T-helper 22 cell (primary cell): ENCODE data around the gene ABCB11.
"Not testable (repeated sequence)": the region's sequence is repeated elsewhere in the genome, so short reads cannot be mapped to it uniquely, and the experiment has no call there.

Experiments
- DNase-seq: peaks from one replicate; pipeline ENCODE4 v3.0.0-alpha.2; 2020; ENCODE audit warnings: low read depth

ABCB11 gene

DNA sequence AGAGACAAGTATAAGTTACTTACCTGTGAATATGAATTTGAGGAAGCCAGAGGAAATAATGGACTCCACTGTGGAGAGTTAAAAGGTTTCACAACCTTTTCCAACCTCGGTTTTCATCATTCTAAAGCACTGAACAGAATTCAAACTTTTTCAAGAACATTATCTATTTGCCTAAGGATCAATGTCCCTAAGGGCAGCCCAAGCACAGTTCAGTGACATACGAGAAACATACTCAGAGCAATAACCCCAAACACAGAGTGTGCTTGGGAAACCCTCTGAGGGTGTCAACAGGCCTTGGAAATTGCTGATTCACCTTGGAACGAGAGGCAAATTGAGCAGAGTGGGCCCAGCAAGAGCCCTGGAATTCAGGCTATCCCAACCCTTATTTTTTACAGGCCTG is at the start of gene ABCB11:
TSS of gene ABCB11 (minus strand) at position 123 of the 400 bp plus-strand sequence. CDS start 13,199 bp downstream, outside the sequence.
- DNase-seq = no peak

- no peak for DNase-seq
Observed at GRCh38 chr2:169080250-169081069, 49.3 kb upstream of the ABCB11 start.

GRCh38 chr2:169077674-169078240 is 46.6 kb upstream of the ABCB11 start:
- DNase-seq = no peak

DNA sequence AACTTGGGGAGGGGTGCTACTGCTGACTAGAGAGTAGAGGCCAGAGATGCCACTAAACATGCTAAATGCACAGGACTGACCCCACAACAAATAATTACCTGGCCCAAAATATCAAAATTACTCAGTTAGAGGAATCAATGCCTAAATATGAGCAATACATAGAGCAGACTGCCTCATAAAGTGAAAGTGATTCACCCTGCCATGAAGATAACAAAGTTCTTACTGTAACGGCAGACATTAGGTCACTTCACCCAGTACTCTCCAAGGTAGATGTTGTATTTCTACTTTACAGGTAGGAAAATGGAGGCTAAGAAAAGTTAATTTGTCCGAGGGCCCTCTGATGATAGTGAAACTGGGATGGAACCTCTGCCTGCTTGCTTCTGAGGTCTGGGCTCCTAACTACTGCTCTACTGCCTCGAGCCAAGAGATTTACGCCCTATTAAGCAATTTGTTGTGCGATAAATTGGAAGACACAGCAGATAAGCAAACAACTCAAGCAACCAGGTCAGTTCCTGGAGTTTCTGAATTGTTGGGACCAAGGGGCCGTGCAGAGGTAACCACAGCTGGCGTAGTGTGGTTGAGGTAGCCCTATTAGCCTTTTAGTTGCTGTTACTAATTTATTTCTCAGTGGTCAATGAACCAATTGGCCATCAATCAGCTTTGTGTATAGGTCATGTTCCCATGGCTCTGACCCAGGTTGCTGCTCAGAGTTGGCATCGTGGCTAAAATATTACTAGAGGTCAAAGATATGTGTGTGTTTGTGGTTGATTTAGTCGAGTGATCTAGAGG is 43.0 kb upstream of the ABCB11 start:
- DNase-seq = no peak

DNA sequence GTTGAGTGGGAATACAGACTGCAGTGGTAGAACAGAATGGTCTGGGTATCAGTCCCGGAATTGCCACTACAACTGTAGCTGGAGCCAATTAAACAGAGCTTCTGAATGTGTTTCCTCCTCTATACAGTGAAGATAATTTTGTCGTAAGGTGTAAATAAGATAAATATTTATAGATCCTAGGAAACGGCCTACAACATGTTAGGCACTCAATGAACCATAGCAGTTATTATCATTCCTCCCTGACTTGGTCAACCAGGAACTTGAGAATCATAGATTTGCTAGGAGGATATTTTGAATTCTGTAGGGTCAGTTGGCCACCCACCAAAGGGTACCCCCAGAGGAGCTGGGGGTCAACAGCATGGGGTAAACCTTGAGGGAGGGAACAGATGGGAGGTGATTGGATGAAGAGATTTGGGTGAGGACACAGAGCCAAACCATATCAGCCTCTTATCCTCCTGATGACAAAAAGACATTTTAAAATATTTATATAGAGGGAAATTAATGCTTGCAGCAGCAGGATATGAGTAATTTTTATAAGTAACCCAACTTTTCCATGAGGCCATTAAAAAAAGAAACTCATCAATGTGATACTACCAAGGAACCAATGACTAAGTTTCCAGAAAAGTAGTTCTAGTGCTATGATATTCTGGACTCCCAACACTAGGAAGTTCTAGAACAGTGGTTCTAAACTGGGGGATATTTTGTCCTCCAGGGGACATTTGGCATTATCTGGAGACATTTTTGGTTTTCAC is 42.3 kb upstream of the ABCB11 start:
- no peak for DNase-seq

DNA sequence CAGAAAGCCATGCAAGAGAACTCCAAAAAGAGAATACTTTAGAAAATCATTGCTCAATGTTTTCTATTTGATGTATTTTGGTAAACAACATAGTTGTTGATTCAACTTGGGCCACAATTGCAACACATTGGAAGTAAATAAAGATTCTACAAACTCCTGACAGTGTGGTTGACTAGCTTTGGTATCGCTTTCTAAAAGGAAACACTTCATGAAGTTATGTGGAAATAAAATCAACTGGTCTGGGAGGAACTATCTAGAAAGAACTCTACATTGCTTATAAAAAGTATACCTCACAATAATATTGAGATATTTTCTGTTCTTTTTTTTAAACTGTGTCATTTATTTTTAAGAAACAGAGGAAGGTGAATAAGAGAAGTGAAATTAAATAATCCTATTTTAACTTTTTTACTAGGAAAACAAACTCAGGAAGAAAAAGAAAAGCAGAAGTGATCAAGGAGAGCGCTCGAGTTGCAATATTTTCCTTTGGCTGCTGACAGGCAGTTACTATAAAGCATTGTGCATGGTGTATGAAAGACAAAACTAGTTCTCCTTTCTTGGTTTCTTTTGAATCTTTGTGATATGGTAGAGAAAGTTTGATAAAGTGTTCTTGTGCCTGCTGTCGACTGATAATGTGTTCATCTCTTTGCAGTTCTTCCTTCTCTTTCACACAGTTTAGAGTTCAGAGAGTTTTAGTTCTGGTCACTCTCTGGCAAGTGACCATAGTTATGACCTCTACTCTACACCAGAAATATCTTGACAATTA is 41.2 kb upstream of the ABCB11 start:
- DNase-seq = no peak

- DNase-seq = no peak
Observed at GRCh38 chr2:169071455-169071854, 40.3 kb upstream of the ABCB11 start.

DNA sequence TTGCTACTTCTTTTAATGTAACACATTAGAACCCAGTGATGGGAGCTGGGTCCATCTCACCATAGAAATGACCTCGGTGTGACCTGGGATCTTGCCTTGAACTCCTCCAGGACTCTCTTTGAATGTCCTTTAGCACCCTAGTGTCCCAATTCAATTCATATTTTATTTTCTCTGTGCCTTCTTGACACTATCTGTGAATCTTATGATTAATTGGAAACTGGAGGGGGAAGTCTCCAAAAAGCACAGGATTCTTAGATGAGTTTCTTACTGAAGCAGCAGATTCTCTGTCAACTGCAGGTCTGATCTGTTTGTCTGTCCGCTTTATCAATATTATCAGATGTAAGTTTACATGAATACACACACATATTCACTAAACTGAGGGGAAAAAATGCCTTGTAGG is 38.7 kb upstream of the ABCB11 start:
- no peak for DNase-seq

GRCh38 chr2:169069341-169069740 is 38.2 kb upstream of the ABCB11 start, which contains the start of gene DHRS9:
Gene DHRS9, plus strand, starts transcription at chr2:169069563. Its CDS starts 12,019 bp downstream, at chr2:169081582.
- DNase-seq = no peak

DNA sequence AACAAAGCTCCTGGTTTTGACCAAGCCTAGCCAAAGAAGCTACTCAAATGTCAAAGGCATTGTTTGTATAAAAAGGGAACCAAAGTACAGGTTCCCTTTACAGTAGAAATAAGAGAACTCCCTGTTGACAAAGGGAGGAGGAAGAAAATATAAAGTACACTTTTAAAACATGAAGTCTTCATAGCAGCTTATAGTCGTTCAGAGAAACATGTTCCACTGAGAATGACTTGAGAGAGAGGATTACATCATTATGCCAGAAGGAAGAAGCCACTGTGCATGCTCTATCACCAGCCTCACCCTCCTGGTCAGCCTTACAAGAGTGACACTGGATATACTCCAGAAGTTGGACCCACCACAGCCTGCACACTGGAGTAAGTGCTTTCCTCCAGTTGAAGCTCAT is 35.8 kb upstream of the ABCB11 start:
- DNase-seq = no peak

- DNase-seq = no peak
Observed at GRCh38 chr2:169065864-169066517, 34.9 kb upstream of the ABCB11 start.

DNA sequence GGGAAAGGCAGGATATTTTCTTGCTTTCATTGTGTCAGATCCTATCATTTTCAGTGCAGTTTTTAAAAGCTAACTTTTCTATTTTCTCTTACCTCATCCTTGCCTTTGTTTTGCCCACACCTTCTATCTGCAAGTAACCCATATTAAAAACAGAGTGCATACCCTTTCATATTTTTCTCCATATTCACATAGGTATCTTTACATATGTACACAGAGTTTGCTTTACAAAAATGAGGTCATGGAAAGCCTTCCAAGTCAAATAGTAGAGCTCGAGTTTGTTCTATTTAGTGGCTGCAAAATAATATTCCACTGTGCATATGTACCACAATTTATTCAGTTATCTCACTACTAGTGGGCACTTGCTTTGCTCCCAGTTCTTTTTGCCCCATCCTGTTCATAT is 34.3 kb upstream of the ABCB11 start:
- no peak for DNase-seq

DNA sequence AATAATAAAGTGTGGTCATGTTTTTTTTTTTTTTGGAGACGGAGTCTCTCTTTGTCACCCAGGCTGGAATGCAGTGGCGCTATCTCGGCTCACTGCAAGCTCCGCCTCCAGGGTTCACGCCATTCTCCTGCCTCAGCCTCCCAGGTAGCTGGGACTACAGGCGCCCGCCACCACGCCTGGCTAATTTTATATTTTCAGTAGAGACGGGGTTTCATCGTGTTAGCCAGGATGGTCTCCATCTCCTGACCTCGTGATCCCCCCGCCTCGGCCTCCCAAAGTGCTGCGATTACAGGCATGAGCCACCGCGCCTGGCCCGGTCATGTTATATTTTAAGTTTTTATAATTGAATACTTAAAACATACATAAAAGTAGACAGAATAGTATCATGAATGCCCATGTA is 33.1 kb upstream of the ABCB11 start:
- DNase-seq = not testable (repeated sequence)

DNA sequence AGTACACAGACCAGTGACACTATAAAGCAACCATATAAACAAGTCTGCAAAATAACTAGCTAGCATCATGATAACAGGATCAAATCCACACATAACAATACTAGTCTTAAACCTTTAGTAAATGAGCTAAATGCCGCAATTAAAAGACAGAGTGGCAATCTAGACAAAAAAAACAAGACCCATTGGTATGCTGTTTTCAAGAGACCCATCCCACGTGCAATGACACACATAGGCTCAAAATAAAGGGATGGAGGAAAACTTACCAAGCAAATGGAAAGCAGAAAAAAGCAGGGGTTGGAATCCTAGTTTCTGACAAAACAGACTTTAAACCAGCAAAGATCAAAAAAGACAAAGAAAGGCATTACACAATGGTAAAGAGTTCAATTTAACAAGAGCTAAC is 23.5 kb upstream of the ABCB11 start:
- not testable (repeated sequence) for DNase-seq

DNA sequence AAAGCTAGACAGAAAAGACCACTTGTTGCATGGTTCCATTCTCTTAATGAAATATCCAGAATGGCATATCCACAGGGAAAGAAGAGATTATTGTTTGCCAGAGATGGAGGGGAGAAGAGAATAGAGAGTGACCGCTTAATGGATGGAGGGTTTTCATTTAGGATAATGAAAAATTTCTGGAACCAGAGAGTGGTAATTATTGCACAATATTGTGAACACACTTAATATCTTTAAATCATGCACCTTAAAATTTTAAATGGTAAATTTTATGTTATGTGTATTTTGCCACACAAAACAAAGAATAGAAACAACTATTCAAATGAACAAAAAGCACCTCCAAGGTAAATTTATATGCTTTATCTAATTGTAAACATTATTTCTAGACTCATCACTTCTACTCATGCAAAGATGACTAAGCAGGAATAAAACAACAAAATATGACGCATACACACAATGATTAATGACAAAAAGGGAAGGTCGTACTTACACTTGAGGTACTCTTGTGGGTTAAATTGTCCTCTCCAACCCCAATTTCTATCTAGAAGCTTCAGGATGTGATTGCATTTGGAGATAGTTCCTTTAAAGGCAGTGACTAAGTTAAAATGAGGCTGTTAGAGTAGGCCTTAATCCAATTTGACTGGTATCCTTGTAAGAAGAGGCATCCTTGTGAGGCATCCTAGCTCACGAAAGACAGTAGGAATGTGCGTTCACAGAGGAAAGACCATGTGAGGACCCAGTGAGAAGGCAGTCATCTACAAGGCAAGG is 19.5 kb upstream of the ABCB11 start:
- no peak for DNase-seq

DNA sequence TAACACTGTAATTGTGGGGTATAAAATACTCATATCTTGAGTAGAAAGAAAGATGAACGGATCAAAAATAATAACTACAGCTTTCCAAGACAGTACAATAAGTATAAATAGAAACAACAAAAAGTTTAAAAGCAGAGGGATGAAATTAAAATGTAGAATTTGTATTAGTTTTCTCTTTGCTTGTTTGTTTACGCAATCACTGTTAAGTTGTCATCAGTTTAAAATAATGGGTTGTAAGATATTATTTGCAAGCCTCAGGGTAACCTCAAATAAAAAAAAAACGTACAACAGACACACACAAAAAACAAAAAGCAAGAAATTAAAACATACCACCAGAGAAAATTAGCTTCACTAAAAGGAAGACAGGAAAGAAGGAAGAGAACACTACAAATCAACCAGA is 18.0 kb upstream of the ABCB11 start:
- DNase-seq = no peak

DNA sequence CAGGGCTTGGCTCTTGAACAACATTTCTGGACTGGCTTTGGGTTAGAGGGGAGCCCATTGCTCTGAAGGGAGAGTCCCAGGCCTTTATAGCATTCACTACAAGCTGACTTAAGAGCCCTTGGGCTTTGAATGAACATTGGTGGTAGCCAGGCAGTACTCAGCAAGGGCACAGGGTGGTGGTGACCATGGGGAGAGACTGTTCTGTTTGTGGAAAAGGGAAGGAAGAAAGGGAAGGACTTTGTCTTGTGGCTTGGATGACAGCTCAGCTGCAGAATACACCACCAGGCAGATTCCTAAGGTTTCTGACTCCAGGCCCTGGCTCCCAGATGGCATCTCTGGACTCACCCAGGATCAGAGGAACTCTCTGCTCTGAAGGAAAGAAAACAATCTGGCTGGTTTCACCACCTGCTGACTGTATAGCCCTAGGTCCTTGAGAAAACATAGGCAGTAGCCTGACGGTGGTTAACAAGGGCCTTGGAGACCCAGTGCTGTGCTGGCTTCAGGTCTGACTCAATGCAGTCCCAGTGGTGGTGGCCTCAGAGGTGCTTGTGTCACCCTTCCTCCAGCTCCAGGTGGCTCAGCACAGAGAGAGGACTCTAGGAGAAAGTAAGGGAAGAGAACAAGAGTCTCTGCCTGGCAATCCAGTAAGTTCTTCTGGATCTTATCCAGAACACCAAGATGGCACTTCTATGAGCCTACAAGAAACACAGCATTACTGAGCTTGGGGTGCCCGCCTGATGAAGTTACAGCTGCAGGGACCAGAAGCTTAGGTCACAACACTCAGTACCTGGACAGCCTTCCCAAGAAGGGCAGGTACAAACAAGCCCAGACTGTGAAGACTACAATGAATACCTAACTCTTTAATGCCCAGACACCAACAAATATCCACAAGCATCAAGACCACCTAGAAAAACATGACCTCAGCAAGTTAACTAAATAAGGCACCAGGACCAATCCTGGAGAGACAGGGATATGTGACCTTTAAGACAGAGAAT is 16.4 kb upstream of the ABCB11 start:
- DNase-seq = no peak

- no peak for DNase-seq
Observed at GRCh38 chr2:169046440-169047151, 15.5 kb upstream of the ABCB11 start.
